GM12801 (cell line): Measurements from ENCODE around the gene CXXC1.

ENCODE experiments used
- CTCF ChIP-seq: IDR thresholded peaks from one replicate; pipeline ENCODE4 v1.5.1; 2011; ENCODE audit warnings: control low read depth; ENCODE audit not compliant: insufficient read length; ENCODE audit errors: extremely low read depth

CXXC1 gene

GRCh38 chr18:50262977-50263376, 24.5 kb downstream of the CXXC1 start:
- TF ChIP-seq CTCF: no peak

- no peak for TF ChIP-seq CTCF
Observed at GRCh38 chr18:50250935-50251334, 36.6 kb downstream of the CXXC1 start.

- no peak for TF ChIP-seq CTCF
Observed at GRCh38 chr18:50249576-50249975, 37.9 kb downstream of the CXXC1 start.

- no peak for TF ChIP-seq CTCF
Observed at GRCh38 chr18:50247561-50247960, 39.9 kb downstream of the CXXC1 start.

GRCh38 chr18:50240080-50240563, 47.4 kb downstream of the CXXC1 start:
- TF ChIP-seq CTCF: no peak

- TF ChIP-seq CTCF: no peak
Observed at GRCh38 chr18:50232419-50232818, 55.1 kb downstream of the CXXC1 start.
